ENCODE results near the gene PTGER1. TPM values are rescaled to one million over a fixed set of nuclear protein-coding genes. Genes with fewer than 3 reads are reported as not detected.

Gene PTGER1
- total RNA-seq, 1 experiment from 2014 or later = 0.63 TPM

DNA sequence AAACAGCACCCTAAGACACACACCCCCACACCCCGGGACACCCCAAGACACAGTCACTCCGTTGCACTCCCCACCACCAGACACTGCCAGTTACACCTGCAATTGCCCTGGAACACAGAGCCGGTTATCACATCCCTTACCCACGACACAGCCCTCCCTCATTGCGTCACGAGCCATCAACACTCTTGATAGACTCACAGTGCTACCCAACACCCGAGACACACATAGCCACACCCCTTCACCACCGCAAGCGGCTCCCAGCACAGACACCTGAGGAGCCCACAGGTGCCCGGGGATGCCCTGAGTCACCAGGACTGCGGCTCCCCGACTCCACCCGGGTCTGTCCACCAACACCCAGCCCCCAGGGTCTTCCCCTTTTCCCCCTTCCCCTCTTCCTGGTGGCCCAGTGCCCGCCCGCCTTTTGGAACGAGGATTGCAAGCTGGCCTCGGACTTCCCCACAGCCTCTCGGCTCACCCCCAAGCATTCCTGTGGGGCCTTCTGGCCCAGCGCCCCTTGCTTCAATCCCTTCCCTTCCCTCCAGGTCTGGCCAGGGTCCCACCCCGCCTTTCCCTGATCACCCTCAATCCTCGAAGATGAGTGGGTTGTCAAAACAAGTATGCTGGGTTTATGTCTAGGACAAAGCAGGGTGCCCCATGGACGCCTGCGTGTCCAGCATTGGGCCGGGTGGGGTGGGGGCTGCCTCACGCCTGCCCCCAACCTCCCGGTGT lies 1.7 kb upstream of the PTGER1 start:
- Histone ChIP-seq H3K23ac (ENCODE audit: insufficient read length, low read depth, low read length) (no peak overlapping the region), H4K8ac (replicated peaks; ENCODE audit: insufficient read length, low read depth, low read length) (no peak overlapping the region), H3K79me1 (ENCODE audit: insufficient read depth, low read depth, low read length, poor library complexity, severe bottlenecking) (no peaks in the 10 kb centered on the region), H2BK5ac (ENCODE audit: insufficient read length, low read length) (no peak overlapping the region), H2BK20ac (ENCODE audit: low read depth, low read length, poor library complexity, severe bottlenecking) (no peak overlapping the region), H3K56ac (ENCODE audit: insufficient read length, low read depth, low read length) (no peak overlapping the region), H2AFZ (ENCODE audit: low read length) (no peak overlapping the region), H3K4me1 (ENCODE audit: insufficient read depth, low read length) (no peaks in the 10 kb centered on the region; the same call in 1 of the 2 replicates), H3K4ac (ENCODE audit: low read depth, low read length) (no peak overlapping the region), H3K14ac (ENCODE audit: insufficient read depth, low read length) (no peak overlapping the region), H3K9ac (ENCODE audit: extremely low read depth, insufficient read length, low read length) (no peak overlapping the region), H3K4me2 (ENCODE audit: insufficient read depth, insufficient read length, low read length) (no peak overlapping the region), H3K18ac (ENCODE audit: insufficient read length, low read depth, low read length) (no peak overlapping the region), H3K27me3 (ENCODE audit: insufficient read depth, low read length) (no peaks in the 10 kb centered on the region), H2BK15ac (ENCODE audit: low read depth, low read length) (no peak overlapping the region), H2BK12ac (ENCODE audit: insufficient read length, low read depth, low read length) (no peak overlapping the region), H3K79me2 (ENCODE audit: insufficient read depth, low read length) (no peaks in the 10 kb centered on the region), H4K91ac (ENCODE audit: insufficient read length, low read depth, low read length) (no peak overlapping the region), H4K20me1 (ENCODE audit: control insufficient read depth, insufficient read depth, insufficient read length) (no peaks in the 10 kb centered on the region), H3K23me2 (ENCODE audit: insufficient read length, low read depth, low read length, poor library complexity, severe bottlenecking) (peaks cover 7% of the 10 kb centered on the region), H2BK120ac (ENCODE audit: low read depth, low read length, poor library complexity, severe bottlenecking) (no peak overlapping the region), H3K27ac (ENCODE audit: insufficient read length, low read depth, low read length) (no peak overlapping the region), H4K5ac (ENCODE audit: insufficient read length, low read depth, low read length) (no peak overlapping the region), H3T11ph (ENCODE audit: low read length) (no peak overlapping the region), H3K9me3 (ENCODE audit: control insufficient read depth, low read depth, low read length) (no peaks in the 10 kb centered on the region), H2AK5ac (ENCODE audit: insufficient read length, low read length) (no peak overlapping the region)
- H3K36me3 Mint-ChIP-seq (ENCODE audit: insufficient read depth in 1 of 3, low read depth in 3 of 3) = peaks cover 7 to 25% (median 14%) of the 10 kb centered on the region in 3 experiments; a peak in 6 of 7 replicates
- no peak for DNase-seq
- peak overlapping the region; percentile 62 to 88 (median 86); a peak in 5 of 7 replicates for H3K27ac Mint-ChIP-seq
- H3K9me3 Mint-ChIP-seq = no peaks in the 10 kb centered on the region; a peak in 1 of 5 replicates
- TF ChIP-seq, protein P1, sequence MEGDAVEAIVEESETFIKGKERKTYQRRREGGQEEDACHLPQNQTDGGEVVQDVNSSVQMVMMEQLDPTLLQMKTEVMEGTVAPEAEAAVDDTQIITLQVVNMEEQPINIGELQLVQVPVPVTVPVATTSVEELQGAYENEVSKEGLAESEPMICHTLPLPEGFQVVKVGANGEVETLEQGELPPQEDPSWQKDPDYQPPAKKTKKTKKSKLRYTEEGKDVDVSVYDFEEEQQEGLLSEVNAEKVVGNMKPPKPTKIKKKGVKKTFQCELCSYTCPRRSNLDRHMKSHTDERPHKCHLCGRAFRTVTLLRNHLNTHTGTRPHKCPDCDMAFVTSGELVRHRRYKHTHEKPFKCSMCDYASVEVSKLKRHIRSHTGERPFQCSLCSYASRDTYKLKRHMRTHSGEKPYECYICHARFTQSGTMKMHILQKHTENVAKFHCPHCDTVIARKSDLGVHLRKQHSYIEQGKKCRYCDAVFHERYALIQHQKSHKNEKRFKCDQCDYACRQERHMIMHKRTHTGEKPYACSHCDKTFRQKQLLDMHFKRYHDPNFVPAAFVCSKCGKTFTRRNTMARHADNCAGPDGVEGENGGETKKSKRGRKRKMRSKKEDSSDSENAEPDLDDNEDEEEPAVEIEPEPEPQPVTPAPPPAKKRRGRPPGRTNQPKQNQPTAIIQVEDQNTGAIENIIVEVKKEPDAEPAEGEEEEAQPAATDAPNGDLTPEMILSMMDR (conservative IDR thresholded peaks at IDR 0.05) = no peak
- no peaks in the 10 kb centered on the region; the same call in 1 of the 2 replicates for H3K27me3 Mint-ChIP-seq (ENCODE audit: low read depth)
- peak overlapping the region in 1 of 2 experiments; percentile 43; a peak in 1 of 5 replicates for H3K4me3 Mint-ChIP-seq
- no CpG with 5 or more reads among the region's 26 CpGs for WGBS (ENCODE audit: extremely low coverage, insufficient read length, low lambda C conversion rate)
- peaks cover 20 to 39% of the 10 kb centered on the region in 2 experiments for H3K4me1 Mint-ChIP-seq
